ENCODE data around the gene USP47. TPM values are rescaled to one million over a fixed set of nuclear protein-coding genes. Genes with fewer than 3 reads are reported as not detected.

The USP47 gene
- total RNA-seq, 1 experiment from 2014 or later: 98.7 TPM

DNA sequence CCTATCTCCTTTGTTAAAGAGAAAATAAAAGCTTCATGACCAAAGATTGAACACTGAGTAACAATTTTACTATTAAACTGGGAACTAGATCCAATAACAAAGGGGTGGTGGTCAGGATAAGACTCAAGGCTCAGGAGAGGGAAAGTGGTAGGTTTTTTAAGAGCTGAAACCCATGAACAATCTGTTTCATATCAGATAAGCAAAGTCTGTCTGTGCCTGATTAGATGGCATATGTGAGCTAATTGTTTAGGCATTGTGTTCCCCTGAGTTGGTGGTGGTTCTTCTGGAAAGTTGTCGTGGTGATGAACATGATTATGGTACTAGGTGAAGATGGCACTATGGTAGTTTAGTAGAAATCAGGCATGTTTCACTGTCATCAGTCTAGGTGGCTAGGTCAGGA lies 24.4 kb downstream of the USP47 start:
- Histone ChIP-seq H3K36me3 (no peaks in the 10 kb centered on the region), H3K27me3 (no peaks in the 10 kb centered on the region), H3K4me1 (no peaks in the 10 kb centered on the region), H3K27ac (no peak overlapping the region), H3K4me3 (no peak overlapping the region), H3K9me3 (replicated peaks) (0 out of 2 replicates have a peak, but pooled peaks cover 3% of the 10 kb centered on the region)
- DNase-seq: no peak

DNA sequence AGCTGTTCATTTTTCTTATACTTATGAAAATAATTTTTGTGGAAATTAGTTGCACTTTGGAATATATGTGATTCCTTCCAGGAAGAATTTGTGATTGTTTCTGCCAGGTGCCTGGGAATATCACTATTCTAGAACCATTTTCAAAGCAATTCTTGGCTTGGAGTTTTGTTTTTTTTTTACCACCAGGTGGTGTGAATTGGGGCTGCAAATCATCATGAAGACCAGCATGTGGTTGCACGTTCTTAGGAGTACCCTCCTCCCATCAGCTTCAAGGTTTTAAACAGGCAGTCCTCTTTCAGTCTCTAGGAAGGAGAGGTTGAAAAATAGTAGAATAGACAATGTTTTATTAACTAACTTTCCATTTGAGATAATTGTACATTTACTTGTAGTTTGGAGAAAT lies 25.9 kb downstream of the USP47 start:
- no peak overlapping the region for H3K4me3 ChIP-seq
- no peaks in the 10 kb centered on the region for H3K4me1 ChIP-seq
- DNase-seq: no peak
- H3K27ac ChIP-seq: no peak overlapping the region
- no peaks in the 10 kb centered on the region for H3K27me3 ChIP-seq
- H3K36me3 ChIP-seq: no peaks in the 10 kb centered on the region
- 0 out of 2 replicates have a peak, but pooled peaks cover 3% of the 10 kb centered on the region for H3K9me3 ChIP-seq (replicated peaks)

DNA sequence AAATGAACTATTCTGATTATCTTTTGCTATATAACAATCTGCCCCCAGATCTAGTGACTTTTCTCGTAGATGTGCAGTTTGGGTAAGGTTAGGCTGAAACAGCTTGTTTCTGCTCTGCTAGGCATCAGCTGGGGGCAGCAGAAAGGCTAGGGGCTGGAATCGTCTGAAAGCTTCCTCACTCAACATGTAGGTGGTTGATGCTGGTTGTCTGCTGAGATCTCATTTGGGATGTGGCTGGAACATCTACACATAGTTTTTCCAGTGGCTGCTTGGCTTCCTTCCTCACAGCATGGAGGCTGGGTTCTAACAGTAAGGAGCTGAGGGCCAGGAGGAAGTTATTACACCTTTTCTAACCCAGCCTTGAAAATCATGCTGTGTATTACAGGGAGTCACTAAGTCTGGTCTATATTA lies 30.2 kb downstream of the USP47 start:
- no peak for DNase-seq
- H3K4me3 ChIP-seq: no peak overlapping the region
- H3K36me3 ChIP-seq: 0 out of 2 replicates have a peak, but pooled peaks cover 5% of the 10 kb centered on the region
- H3K27ac ChIP-seq: no peak overlapping the region
- no peaks in the 10 kb centered on the region for H3K4me1 ChIP-seq
- no peaks in the 10 kb centered on the region for H3K27me3 ChIP-seq
- no peaks in the 10 kb centered on the region for H3K9me3 ChIP-seq (replicated peaks)

DNA sequence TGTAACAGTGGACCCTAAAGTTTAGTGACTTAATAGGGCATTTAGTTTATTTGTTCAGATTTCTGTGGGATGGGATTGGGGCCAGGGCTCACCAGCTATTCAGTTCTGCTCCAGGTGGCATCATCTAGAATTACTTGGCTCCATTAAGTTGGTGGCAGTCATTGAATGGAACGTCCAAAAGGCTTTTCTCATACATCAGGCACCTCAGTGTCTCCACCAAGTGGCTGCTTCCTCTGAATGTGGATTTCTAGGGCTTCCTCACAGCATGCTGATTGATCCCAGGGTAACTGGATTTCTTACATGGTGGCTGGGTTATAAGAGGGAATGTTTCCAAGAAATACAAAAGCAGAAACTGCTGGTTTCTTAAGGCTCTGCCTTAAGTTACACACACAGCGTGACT lies 34.7 kb downstream of the USP47 start:
- Histone ChIP-seq H3K27me3 (no peaks in the 10 kb centered on the region), H3K27ac (no peak overlapping the region), H3K4me3 (no peak overlapping the region), H3K9me3 (replicated peaks) (no peaks in the 10 kb centered on the region), H3K4me1 (peaks cover 12% of the 10 kb centered on the region), H3K36me3 (peaks cover 13% of the 10 kb centered on the region)
- peak in 1 of 2 experiments; percentile 44 for DNase-seq

DNA sequence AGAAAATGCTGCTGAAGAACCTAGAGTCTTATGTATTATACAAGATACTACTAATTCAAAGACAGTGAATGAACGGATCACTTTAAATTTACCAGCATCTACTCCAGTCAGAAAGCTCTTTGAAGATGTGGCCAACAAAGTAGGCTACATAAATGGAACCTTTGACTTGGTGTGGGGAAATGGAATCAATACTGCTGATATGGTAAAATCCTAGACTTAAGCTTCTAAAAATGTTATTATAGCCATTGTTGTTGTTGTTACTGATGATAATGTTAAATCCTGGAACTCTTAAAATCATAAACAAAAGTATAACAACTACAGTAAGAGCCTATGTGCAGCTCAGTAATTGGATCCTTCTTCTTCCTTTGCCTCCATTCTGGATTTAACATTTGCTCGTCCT lies 38.4 kb downstream of the USP47 start:
- Histone ChIP-seq H3K4me3 (no peak overlapping the region), H3K36me3 (peaks cover 34% of the 10 kb centered on the region)
- DNase-seq: no peak

DNA sequence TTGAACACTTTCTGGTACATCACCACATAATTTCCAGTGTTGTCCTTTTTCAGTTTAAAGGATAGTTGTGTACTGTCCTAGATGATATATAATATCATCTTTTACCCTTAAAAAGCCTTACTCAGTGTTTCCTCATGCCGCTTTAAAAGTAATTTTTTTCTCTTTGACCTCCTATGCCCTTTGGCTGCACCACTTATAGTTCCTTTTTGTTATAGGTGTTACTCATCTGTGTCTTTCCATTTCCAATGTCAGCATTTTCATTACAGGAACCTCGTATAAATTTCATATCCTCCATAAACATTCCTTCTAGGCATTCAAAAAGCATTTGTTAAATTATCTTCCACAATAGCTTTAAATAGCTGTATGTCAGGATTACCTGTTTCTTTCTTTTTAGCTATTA lies 40.8 kb downstream of the USP47 start:
- DNase-seq: no peak
- Histone ChIP-seq H3K9me3 (replicated peaks) (no peaks in the 10 kb centered on the region; the same call in none of the 2 replicates), H3K27ac (no peak overlapping the region), H3K36me3 (peaks cover 58% of the 10 kb centered on the region), H3K27me3 (no peaks in the 10 kb centered on the region), H3K4me1 (peaks cover 12% of the 10 kb centered on the region), H3K4me3 (no peak overlapping the region)

More for the DNA sequence above, 38.4 kb downstream of the USP47 start:
- Histone ChIP-seq H3K27ac (no peak overlapping the region), H3K9me3 (replicated peaks) (no peaks in the 10 kb centered on the region), H3K4me1 (peaks cover 12% of the 10 kb centered on the region), H3K27me3 (no peaks in the 10 kb centered on the region)

DNA sequence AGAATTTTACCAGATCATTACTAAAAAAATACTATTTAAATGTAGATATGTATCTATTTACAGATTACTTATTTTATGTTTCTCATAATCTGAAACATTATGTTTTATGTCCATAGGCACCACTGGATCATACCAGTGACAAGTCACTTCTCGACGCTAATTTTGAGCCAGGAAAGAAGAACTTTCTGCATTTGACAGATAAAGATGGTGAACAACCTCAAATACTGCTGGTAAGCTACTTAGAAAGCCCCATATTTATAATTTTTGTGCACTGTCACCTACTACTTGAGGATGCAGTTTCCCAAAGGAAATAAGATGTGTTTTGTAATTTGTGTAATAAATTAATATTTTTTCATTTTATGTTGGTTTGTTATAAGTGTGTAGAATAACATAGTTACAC lies 42.6 kb downstream of the USP47 start:
- Histone ChIP-seq H3K4me1 (peaks cover 4% of the 10 kb centered on the region), H3K27ac (no peak overlapping the region), H3K36me3 (peaks cover 76% of the 10 kb centered on the region)

DNA sequence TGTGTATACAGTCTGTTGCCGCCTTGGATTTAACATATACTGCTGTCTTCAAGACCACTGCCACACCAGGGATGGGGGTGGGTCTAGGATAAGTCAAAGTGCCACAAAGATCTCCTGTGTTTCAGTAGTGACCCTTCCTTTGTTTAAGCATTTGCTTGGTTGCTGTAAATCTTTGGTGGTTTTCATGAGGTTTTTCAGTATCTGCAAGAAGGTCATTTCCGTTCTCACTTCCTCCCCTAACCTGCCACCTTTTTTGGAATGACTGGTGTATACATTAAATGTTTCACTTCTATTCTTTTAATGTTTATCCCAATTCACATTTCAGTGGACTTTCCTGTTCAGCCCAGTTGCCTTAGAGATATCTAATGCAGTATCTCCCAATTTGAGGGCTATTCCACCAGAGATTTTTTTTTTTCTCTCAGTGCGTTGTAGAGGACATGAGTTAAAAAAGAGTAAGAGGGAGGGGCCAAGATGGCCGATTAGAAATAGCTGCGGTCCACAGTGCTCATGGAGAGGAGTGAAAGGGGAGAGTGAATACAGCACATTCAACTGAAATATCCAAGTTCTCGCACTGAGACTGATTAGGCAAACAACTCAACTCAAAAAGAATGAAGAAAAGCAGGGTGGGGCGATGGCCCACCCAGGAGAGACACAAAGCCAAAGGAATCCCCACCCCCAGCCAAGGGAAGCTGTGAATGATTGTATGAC lies 43.2 kb downstream of the USP47 start:
- Histone ChIP-seq H3K4me1 (no peaks in the 10 kb centered on the region), H3K9me3 (replicated peaks) (no peaks in the 10 kb centered on the region; the same call in none of the 2 replicates), H3K4me3 (no peak overlapping the region), H3K36me3 (peaks cover 81% of the 10 kb centered on the region), H3K27me3 (no peaks in the 10 kb centered on the region), H3K27ac (no peak overlapping the region)
- no peak for DNase-seq

More for the DNA sequence above, 42.6 kb downstream of the USP47 start:
- no peak for DNase-seq
- no peaks in the 10 kb centered on the region for H3K27me3 ChIP-seq
- no peaks in the 10 kb centered on the region; the same call in none of the 2 replicates for H3K9me3 ChIP-seq (replicated peaks)
- no peak overlapping the region for H3K4me3 ChIP-seq

DNA sequence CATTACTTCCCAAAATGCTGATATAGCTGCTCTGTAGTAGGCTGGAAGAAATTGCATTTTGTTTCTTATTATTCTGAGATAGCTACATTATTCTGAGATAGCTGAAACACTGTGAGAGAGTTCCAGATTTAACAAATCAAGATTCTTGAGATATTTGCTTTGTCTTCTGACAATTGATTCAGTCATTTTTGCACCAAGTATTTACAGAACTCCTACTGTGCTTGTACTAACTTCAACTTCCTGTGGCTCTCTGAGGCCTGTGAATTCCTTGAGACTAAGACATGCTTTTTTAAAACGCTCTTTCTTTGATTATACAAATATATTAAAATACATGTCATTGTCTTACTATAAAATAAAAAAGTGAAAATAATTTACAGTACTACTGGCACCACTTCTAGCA lies 52.7 kb downstream of the USP47 start:
- H3K27me3 ChIP-seq: no peaks in the 10 kb centered on the region
- H3K36me3 ChIP-seq: peaks cover 71% of the 10 kb centered on the region
- H3K9me3 ChIP-seq (replicated peaks): no peaks in the 10 kb centered on the region
- no peak overlapping the region for H3K27ac ChIP-seq
- no peak for DNase-seq
- no peak overlapping the region for H3K4me3 ChIP-seq
- no peaks in the 10 kb centered on the region for H3K4me1 ChIP-seq

DNA sequence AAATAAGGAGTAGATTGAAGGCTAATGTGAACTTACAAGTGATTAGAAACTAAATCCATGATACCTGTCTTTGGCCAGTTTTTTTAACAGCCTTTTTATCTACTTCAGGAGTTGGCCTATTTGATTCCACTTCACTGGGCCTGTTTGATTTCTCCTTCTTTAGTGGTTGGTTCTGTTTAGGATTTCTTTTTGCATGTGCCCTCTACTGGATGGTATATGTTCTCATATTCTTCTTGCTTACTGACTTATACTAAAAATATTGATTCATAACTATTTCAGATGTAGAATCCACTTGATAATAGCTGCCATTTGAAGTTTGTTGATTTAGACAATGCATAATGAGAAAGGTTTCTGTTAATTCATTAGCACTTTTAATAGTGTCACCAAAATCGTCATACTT lies 53.9 kb downstream of the USP47 start:
- peaks cover 67% of the 10 kb centered on the region for H3K36me3 ChIP-seq
- no peaks in the 10 kb centered on the region for H3K9me3 ChIP-seq (replicated peaks)
- DNase-seq: no peak

DNA sequence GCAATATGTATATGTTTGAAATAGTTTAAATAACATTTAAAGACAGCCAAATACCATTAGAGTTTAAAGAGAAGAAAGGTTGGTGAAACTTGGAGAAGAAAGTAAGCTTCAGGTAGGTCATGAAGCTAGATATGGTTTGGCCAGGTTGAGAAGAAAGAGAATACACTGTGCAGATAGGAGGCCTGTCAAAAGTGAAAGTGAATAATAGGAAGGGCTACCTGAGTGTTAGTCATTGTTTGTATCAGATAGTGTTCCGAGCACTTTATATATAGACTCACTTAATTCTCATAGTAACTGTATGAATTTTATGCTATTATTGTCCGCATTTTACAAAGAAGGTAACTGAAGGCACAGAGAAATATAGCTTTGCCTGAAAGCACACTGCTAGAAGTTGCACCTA lies 56.9 kb downstream of the USP47 start:
- H3K36me3 ChIP-seq: peaks cover 69% of the 10 kb centered on the region
- H3K4me3 ChIP-seq: no peak overlapping the region
- H3K27me3 ChIP-seq: no peaks in the 10 kb centered on the region
- no peaks in the 10 kb centered on the region for H3K9me3 ChIP-seq (replicated peaks)
- DNase-seq: no peak
- no peaks in the 10 kb centered on the region for H3K4me1 ChIP-seq
- no peak overlapping the region for H3K27ac ChIP-seq

More for the DNA sequence above, 53.9 kb downstream of the USP47 start:
- Histone ChIP-seq H3K4me1 (no peaks in the 10 kb centered on the region), H3K27me3 (no peaks in the 10 kb centered on the region), H3K4me3 (no peak overlapping the region), H3K27ac (no peak overlapping the region)

DNA sequence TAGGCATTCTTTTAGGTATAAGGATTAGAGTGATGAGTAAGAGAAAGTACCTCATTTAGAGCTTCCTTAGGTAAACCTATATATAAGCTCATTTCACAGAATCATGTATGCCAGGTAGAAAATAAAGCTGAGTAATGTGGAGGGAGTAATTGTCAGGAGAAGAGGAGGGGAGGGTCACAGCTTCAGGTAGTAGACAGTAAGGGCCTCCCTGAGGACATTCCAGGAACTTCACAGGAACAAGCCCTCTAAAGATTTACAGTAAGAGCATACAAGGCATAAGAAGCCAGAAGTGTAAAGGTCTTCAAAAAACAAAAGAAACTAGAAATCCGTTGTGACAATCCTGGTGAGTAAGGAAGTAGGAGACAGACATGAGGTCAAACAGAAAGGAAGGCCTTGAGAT lies 57.6 kb downstream of the USP47 start:
- no peaks in the 10 kb centered on the region for H3K4me1 ChIP-seq
- DNase-seq: no peak
- H3K36me3 ChIP-seq: peaks cover 70% of the 10 kb centered on the region
- no peaks in the 10 kb centered on the region for H3K27me3 ChIP-seq
- no peak overlapping the region for H3K4me3 ChIP-seq
- no peak overlapping the region for H3K27ac ChIP-seq
- H3K9me3 ChIP-seq (replicated peaks): no peaks in the 10 kb centered on the region

DNA sequence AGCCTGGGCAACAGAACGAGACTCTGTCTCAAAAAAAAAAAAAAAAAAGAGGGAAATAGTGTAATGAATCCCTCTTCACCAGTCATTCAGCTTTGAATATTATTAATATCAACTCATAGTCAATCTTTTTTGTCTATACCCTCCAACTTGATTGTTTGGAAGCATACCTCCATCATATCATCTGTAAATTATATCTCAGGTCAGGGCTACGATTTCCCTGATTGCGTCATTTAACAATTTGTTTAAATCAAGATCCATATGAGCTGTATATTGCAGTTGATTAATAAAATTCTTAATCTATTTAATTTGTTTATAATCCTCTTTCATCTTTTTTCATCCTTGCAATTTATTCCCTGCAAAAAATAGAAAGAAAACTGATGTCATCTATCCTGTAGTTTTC lies 60.2 kb downstream of the USP47 start:
- Histone ChIP-seq H3K4me3 (no peak overlapping the region), H3K9me3 (replicated peaks) (no peaks in the 10 kb centered on the region), H3K4me1 (no peaks in the 10 kb centered on the region), H3K27ac (no peak overlapping the region), H3K27me3 (no peaks in the 10 kb centered on the region), H3K36me3 (peaks cover 68% of the 10 kb centered on the region)
- DNase-seq: no peak

DNA sequence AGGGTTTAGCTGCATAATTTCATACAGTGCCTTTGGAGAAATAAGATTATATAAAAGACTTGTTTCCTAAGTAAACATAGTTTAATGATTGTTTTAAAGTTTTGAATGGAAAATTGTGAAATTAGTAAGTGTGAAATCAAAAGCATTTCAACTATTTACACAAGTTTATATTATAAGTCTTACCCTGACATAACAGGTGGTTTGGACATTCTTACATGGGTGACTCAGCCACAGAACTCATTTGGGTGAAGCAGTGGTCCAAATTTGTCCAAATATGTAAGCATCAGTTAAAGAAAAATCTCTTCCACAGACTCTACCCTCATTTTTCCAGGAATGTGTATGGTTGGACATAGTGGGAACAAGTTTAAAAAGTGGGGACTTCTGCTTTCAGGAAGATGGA lies 68.0 kb downstream of the USP47 start:
- peak overlapping the region; percentile 90 for H3K27ac ChIP-seq

DNA sequence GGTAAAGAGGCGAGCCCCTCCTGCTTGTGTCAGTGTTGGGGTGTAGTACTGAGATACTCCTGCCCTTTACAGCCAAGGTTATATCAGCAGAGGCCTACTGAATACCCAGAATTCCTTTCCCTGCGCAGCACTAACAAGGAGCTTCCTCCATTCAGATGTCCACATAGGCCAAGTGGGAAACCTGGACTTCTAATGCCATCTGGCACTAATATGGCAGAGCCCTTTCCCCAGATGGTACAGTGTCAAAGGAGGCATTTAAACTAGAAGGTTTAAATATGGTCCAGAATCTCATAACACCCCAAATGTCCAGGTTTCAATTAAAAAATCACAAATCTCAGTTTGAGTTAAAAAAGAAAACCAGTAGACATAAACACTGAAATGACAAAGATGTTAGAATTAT lies 68.8 kb downstream of the USP47 start:
- Histone ChIP-seq H3K36me3 (peaks cover 55% of the 10 kb centered on the region), H3K9me3 (replicated peaks) (no peaks in the 10 kb centered on the region), H3K4me1 (peaks cover 35% of the 10 kb centered on the region), H3K27ac (peak overlapping the region; percentile 90), H3K4me3 (no peak overlapping the region), H3K27me3 (no peaks in the 10 kb centered on the region)
- DNase-seq: no peak

More for the DNA sequence above, 68.0 kb downstream of the USP47 start:
- Histone ChIP-seq H3K9me3 (replicated peaks) (no peaks in the 10 kb centered on the region), H3K27me3 (no peaks in the 10 kb centered on the region), H3K4me1 (peaks cover 35% of the 10 kb centered on the region), H3K4me3 (no peak overlapping the region), H3K36me3 (peaks cover 57% of the 10 kb centered on the region)
- peak; percentile 59 to 72 for DNase-seq

DNA sequence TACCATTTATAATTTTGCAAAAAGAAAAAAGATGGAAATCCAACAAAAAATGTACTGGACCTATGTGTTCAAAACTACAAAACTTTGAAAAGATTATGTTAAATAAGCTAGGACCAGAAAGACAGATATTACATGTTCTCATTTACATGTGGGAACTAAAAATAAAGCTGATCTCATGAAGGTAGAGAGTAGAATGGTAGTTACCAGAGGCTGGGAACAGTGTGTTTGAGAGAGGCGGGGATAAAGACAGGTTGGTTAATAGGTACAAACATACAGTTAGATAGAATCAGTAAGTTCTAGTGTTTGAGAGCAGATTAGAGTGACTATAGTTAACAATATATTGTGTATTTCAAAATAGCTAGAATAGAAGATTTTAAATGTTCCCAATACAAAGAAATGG lies 71.6 kb downstream of the USP47 start:
- H3K27ac ChIP-seq: no peak overlapping the region
- peaks cover 34% of the 10 kb centered on the region for H3K36me3 ChIP-seq
- no peaks in the 10 kb centered on the region for H3K9me3 ChIP-seq (replicated peaks)
- no peaks in the 10 kb centered on the region for H3K27me3 ChIP-seq
- no peak overlapping the region for H3K4me3 ChIP-seq
- DNase-seq: no peak
- H3K4me1 ChIP-seq: peaks cover 52% of the 10 kb centered on the region
